NCI-H2107 treated with DMSO at 0.1 percent for 48 hours (cell line): Measurements from ENCODE around the gene DGKD.
"Not testable (repeated sequence)": the region's sequence is repeated elsewhere in the genome, so short reads cannot be mapped to it uniquely, and the experiment has no call there.

Experiments
- DNase-seq: peaks from one replicate; lab custom pipeline; 2025; ENCODE audit not compliant: unreplicated experiment; lab: John Stamatoyannopoulos, UW

The DGKD gene

GRCh38 chr2:233336091-233336490, 18.2 kb upstream of the DGKD start:
- DNase-seq = not testable (repeated sequence)

- DNase-seq = no peak
Measured at GRCh38 chr2:233336541-233336940, 17.8 kb upstream of the DGKD start.

GRCh38 chr2:233338046-233338445, 16.2 kb upstream of the DGKD start:
- no peak for DNase-seq

- DNase-seq = no peak
Measured at GRCh38 chr2:233338812-233339368, 15.4 kb upstream of the DGKD start.

GRCh38 chr2:233339427-233339826, 14.9 kb upstream of the DGKD start:
- no peak for DNase-seq

- DNase-seq = no peak
Measured at GRCh38 chr2:233341296-233341695, 13.0 kb upstream of the DGKD start.

- no peak for DNase-seq
Measured at GRCh38 chr2:233342301-233342700, 12.0 kb upstream of the DGKD start.

- no peak for DNase-seq
Measured at GRCh38 chr2:233343171-233343705, 11.1 kb upstream of the DGKD start.

- no peak for DNase-seq
Measured at GRCh38 chr2:233346376-233346775, 7.9 kb upstream of the DGKD start.

GRCh38 chr2:233346930-233347329, 7.4 kb upstream of the DGKD start:
- DNase-seq = no peak

GRCh38 chr2:233349005-233349998, 5.0 kb upstream of the DGKD start:
- DNase-seq = no peak

GRCh38 chr2:233350708-233351107, 3.6 kb upstream of the DGKD start:
- no peak for DNase-seq

GRCh38 chr2:233351423-233351822, 2.9 kb upstream of the DGKD start:
- DNase-seq = no peak

- no peak for DNase-seq
Measured at GRCh38 chr2:233352141-233352842, 2.0 kb upstream of the DGKD start.

- DNase-seq = no peak
Measured at GRCh38 chr2:233353101-233353768, 1.1 kb upstream of the DGKD start.

GRCh38 chr2:233354500-233354924, 218 bp downstream of the DGKD start:
- no peak for DNase-seq

GRCh38 chr2:233354971-233355574, 779 bp downstream of the DGKD start:
- peak; percentile 17 for DNase-seq

- DNase-seq = no peak
Measured at GRCh38 chr2:233355916-233356315, 1.6 kb downstream of the DGKD start.

GRCh38 chr2:233356546-233357308, 2.4 kb downstream of the DGKD start:
- DNase-seq = no peak

- no peak for DNase-seq
Measured at GRCh38 chr2:233358335-233358734, 4.0 kb downstream of the DGKD start.
